ENCODE measurements around the gene ALG9.

GRCh38 chr11:111823131-111823530 lies 48.2 kb downstream of the ALG9 start:
- no peak for TF ChIP-seq CTCF (IDR thresholded peaks at IDR 0.05)
- no peak for TF ChIP-seq NR2C2 (CRISPR knock-in tag; IDR thresholded peaks at IDR 0.05)
- no peak for TF ChIP-seq SP1 (CRISPR knock-in tag; conservative IDR thresholded peaks at IDR 0.05)
- no peak for TF ChIP-seq USF2 (CRISPR knock-in tag; IDR thresholded peaks at IDR 0.05)
- no peak for TF ChIP-seq FOXJ3 (CRISPR knock-in tag; IDR thresholded peaks at IDR 0.05; ENCODE audit: borderline replicate concordance)
- TF ChIP-seq JUN (CRISPR knock-in tag; IDR thresholded peaks at IDR 0.05): no peak
- TF ChIP-seq MAX (CRISPR knock-in tag; IDR thresholded peaks at IDR 0.05): 0 out of 2 replicates have a peak, but pooled peaks have one; percentile 27
- no peak for TF ChIP-seq ZNF232 (CRISPR knock-in tag; IDR thresholded peaks at IDR 0.05)
- no peak for TF ChIP-seq RORB (CRISPR knock-in tag; IDR thresholded peaks at IDR 0.05)
- no peak for TF ChIP-seq ZNF263 (CRISPR knock-in tag; IDR thresholded peaks at IDR 0.05; ENCODE audit: low read depth)
- no peak for TF ChIP-seq ZNF281 (CRISPR knock-in tag; IDR thresholded peaks at IDR 0.05)
- no peak for TF ChIP-seq GRHL2 (CRISPR knock-in tag; IDR thresholded peaks at IDR 0.05; ENCODE audit: insufficient replicate concordance, severe bottlenecking)
- no peak for TF ChIP-seq USF1 (CRISPR knock-in tag; IDR thresholded peaks at IDR 0.05)

All from WTC11 (cell line).